ENCODE results near the gene MAPK14. TPM values are rescaled to one million over a fixed set of nuclear protein-coding genes. Genes with fewer than 3 reads are reported as not detected.

Gene MAPK14
- total RNA-seq, 1 donor from 2014 or later, result 67.9 TPM

DNA sequence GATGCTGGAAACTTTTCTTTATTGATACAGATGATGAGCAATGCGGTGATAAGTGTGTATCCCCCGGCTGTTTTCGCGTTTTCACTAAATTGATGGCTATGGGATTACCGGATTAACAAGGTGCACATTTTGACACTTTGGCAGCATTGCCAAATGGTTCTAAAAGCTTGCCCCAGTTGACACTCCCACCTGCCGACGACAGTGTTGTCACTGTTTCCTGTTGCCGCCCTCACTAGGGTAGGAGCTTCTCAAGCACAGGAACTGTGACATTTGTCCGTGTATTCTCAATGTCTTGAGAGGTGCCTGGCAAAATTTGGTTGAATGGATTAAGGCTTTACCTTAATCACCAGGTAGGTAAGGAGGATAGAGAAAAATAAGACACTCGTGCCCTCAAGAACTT, 92.9 kb downstream of the MAPK14 start:
- Histone ChIP-seq H3K27ac (peak overlapping the region; percentile 74), H3K4me3 (peak overlapping the region; percentile 16), H3K9me3 (no peaks in the 10 kb centered on the region), H3K36me3 (no peaks in the 10 kb centered on the region), H3K4me1 (peaks cover 41% of the 10 kb centered on the region), H3K27me3 (ENCODE audit: low read depth) (no peaks in the 10 kb centered on the region)
- ATAC-seq (peak in 1 of 2 donors; percentile 36), DNase-seq (no peak)
- intact Hi-C loops (cut with DNase I), result no loop called here
- TF ChIP-seq, protein P1, sequence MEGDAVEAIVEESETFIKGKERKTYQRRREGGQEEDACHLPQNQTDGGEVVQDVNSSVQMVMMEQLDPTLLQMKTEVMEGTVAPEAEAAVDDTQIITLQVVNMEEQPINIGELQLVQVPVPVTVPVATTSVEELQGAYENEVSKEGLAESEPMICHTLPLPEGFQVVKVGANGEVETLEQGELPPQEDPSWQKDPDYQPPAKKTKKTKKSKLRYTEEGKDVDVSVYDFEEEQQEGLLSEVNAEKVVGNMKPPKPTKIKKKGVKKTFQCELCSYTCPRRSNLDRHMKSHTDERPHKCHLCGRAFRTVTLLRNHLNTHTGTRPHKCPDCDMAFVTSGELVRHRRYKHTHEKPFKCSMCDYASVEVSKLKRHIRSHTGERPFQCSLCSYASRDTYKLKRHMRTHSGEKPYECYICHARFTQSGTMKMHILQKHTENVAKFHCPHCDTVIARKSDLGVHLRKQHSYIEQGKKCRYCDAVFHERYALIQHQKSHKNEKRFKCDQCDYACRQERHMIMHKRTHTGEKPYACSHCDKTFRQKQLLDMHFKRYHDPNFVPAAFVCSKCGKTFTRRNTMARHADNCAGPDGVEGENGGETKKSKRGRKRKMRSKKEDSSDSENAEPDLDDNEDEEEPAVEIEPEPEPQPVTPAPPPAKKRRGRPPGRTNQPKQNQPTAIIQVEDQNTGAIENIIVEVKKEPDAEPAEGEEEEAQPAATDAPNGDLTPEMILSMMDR (IDR thresholded peaks at IDR 0.05), result no peak

DNA sequence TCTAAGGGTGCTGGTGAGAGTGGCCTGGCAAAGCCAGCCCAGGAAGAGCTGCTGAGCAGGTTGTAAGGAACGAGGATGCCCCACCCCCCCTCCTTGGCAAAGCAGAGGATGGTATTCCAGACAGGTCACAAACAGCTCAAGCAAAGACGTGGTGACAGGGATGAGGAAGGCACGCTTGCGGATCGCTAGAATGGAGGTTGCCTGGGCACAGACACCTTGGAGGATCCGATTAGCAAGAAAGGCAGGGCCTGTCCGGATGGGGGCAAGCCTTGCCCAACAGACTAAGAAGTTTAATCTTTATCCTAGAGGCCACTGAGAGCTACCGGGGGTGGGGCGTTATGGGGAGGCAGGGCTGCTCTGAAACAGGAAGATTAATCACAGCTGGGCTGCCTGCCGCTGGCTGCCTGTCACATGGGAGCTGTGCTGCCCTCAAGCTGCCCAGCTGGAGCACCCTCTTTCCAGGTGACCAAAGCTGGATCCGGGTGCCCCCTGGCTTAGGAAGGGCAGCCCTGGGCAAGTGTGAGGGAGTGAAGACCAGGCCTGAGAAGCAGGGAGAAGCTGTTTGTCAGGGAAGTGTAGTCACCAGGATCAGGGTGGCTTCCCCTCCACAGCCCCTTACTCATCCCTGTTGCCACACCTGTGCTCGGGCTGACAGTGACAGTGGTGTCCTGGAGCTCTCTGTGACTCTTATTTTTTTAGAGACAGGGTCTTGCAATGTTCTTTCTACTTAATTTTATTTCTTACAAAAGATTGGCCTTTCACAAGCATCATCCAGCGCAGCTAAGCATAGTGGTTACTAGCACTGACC, 93.6 kb downstream of the MAPK14 start:
- Histone ChIP-seq H3K36me3 (no peaks in the 10 kb centered on the region), H3K4me1 (peaks cover 40% of the 10 kb centered on the region), H3K4me3 (peak overlapping the region; percentile 16), H3K27me3 (ENCODE audit: low read depth) (no peaks in the 10 kb centered on the region), H3K9me3 (no peaks in the 10 kb centered on the region), H3K27ac (peak overlapping the region; percentile 74)
- intact Hi-C loops (cut with DNase I), result no loop called here
- peak; percentile 59 to 61 for ATAC-seq
- TF ChIP-seq, protein P1 (IDR thresholded peaks at IDR 0.05), result no peak
- DNase-seq, result peak; percentile 82

DNA sequence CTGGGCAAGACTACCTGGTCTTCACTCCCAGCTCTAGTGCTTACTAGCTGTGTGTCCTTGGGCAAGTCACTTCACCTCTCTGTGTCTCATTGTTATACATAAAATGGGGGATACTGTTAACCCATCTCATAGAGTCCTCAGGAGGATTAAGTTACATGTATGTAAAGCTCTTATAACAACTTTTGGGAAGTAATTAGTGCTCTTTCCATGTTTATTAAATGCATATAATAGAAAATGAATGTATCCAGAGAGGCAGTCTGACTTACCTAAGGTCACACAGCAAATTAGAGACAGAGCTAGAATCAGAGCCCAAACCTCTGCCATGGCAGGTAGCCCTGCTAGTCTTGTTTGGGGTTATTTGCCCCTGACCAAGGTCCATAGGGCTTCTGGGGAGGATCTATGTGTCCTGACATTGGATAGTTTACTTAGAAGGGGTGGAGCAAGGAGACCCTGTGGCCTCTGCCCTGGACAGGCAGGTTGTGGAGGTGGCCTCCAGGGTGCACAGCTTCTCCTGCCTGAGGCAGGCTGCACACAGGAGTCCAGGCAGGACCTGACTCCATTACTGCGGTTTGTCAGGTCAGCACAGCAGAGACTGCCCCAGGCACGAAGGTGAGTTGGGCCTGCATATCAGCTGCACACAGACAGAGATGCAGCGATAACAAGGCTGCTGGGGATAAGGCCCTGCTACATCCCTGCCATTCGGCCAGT, 94.3 kb downstream of the MAPK14 start:
- Histone ChIP-seq H3K27me3 (ENCODE audit: low read depth) (no peaks in the 10 kb centered on the region), H3K27ac (no peak overlapping the region), H3K9me3 (no peaks in the 10 kb centered on the region), H3K36me3 (no peaks in the 10 kb centered on the region), H3K4me3 (no peak overlapping the region), H3K4me1 (peaks cover 47% of the 10 kb centered on the region)
- DNase-seq (no peak), ATAC-seq (no peak)
- TF ChIP-seq, protein P1 (IDR thresholded peaks at IDR 0.05), result no peak
- intact Hi-C loops (cut with DNase I), result no loop called here

DNA sequence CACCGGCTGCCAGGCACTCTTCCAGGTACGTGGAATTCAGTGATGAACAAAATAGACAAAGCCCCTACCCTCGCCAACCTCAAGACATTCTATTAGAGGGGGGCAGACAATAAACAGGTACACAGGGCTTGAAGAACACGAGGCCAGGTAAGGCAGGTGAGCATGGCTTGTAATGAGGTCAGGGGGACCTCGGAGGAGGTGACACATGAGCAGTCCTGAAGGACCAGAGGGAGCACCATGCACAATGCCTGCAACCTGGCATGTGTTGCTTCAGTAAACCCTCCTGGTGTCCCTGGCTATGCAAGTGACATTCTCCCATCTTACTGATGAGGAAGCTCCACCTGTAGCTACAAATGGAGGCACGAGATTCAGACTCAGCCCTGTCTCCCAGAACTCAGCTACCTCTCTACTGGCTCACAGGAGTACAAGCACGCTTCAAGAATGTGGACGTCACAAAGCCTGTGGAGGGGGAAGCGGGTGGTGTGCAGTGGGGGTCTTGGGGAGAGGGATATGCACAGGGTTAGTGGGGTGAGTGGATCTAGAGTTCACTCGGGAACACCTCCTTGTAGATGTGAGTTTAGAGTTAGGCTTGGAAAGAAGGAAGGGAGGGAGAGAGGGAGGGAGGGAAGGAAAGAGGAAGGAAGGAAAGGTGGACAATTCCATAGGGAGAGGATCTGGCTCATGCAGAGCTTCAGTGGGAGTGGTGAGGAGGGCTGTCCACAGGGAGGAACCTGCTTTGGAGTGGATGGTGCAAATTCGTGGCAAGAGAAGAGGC, 95.1 kb downstream of the MAPK14 start:
- intact Hi-C loops (cut with DNase I), result no loop called here
- TF ChIP-seq, protein P1 (IDR thresholded peaks at IDR 0.05), result no peak
- Histone ChIP-seq H3K27ac (no peak overlapping the region), H3K4me3 (no peak overlapping the region), H3K4me1 (peaks cover 55% of the 10 kb centered on the region), H3K27me3 (ENCODE audit: low read depth) (no peaks in the 10 kb centered on the region), H3K9me3 (no peaks in the 10 kb centered on the region), H3K36me3 (no peaks in the 10 kb centered on the region)
- DNase-seq (no peak), ATAC-seq (no peak)
